ENCODE measurements around the gene ZBTB49.

ZBTB49 gene

GRCh38 chr4:4316150-4316495, 26.1 kb downstream of the ZBTB49 start:
- no peak overlapping the region for H3K4me3 ChIP-seq (ENCODE audit: low read depth, low read length)
- no peak for TF ChIP-seq CTCF (IDR thresholded peaks at IDR 0.05; ENCODE audit: low read depth, low read length, missing control alignments)
- no peak for DNase-seq (ENCODE audit: low read depth)

DNA sequence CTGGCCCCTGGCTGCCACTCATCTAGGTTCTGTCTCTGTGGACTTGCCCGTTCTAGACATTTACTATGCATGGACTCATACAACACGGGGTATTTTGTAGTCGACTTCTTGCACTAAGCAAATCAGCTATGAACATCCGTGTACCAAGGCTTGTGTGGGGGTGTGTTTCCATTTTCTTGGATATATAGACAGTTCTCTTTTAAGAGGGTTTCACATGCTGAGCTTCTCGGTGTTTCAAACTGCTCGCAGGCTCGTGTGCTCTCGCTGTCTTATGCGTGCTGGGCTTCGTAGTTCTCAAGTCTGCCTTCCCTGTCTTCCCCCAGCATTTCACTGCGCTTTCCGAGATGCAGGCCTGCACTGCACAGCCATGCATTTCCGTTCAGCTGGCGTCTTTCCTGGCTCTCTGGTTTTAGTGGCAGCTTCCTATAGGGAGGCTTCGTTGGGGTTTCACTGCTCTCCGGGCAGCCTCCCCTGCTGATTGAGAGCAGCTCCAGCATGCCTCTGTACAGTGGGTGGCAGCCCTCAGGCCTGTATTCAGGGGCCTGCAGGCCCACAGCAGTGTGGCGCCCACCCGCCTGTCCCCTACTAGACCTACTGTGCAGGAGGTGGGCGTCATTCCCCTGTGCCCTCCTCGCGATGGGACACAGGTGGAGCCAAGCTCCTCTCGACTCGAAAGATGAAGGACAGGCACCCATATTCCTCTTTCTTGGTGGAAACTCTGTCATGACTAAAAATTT, 27.6 kb downstream of the ZBTB49 start:
- no peak overlapping the region for H3K4me3 ChIP-seq (ENCODE audit: low read depth, low read length)
- TF ChIP-seq CTCF (IDR thresholded peaks at IDR 0.05; ENCODE audit: low read depth, low read length, missing control alignments): no peak
- no peak for DNase-seq (ENCODE audit: low read depth)

DNA sequence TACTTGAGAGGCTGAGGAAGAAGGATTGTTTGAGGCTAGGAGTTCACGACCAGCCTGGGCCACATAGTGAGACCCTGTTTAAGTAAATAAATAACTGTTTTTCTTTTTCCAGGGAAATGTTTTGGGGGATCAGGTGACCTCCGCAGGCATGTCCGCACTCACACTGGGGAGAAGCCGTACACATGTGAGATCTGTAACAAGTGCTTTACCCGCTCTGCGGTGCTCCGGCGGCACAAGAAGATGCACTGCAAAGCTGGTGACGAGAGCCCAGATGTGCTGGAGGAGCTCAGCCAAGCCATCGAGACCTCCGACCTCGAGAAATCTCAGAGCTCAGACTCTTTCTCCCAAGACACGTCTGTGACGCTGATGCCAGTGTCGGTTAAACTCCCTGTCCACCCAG, 30.5 kb downstream of the ZBTB49 start:
- no peak for TF ChIP-seq CTCF (IDR thresholded peaks at IDR 0.05; ENCODE audit: low read depth, low read length, missing control alignments)

GRCh38 chr4:4320951-4321714, 31.1 kb downstream of the ZBTB49 start:
- DNase-seq (ENCODE audit: low read depth): no peak

More for the DNA sequence above, 30.5 kb downstream of the ZBTB49 start:
- no peak for DNase-seq (ENCODE audit: low read depth)
- H3K4me3 ChIP-seq (ENCODE audit: low read depth, low read length): no peak overlapping the region

GRCh38 chr4:4321951-4322688, 32.1 kb downstream of the ZBTB49 start:
- no peak for TF ChIP-seq CTCF (IDR thresholded peaks at IDR 0.05; ENCODE audit: low read depth, low read length, missing control alignments)
- DNase-seq (ENCODE audit: low read depth): no peak
- H3K4me3 ChIP-seq (ENCODE audit: low read depth, low read length): no peak overlapping the region

More at GRCh38 chr4:4320951-4321714, 31.1 kb downstream of the ZBTB49 start:
- H3K4me3 ChIP-seq (ENCODE audit: low read depth, low read length): no peak overlapping the region
- no peak for TF ChIP-seq CTCF (IDR thresholded peaks at IDR 0.05; ENCODE audit: low read depth, low read length, missing control alignments)

DNA sequence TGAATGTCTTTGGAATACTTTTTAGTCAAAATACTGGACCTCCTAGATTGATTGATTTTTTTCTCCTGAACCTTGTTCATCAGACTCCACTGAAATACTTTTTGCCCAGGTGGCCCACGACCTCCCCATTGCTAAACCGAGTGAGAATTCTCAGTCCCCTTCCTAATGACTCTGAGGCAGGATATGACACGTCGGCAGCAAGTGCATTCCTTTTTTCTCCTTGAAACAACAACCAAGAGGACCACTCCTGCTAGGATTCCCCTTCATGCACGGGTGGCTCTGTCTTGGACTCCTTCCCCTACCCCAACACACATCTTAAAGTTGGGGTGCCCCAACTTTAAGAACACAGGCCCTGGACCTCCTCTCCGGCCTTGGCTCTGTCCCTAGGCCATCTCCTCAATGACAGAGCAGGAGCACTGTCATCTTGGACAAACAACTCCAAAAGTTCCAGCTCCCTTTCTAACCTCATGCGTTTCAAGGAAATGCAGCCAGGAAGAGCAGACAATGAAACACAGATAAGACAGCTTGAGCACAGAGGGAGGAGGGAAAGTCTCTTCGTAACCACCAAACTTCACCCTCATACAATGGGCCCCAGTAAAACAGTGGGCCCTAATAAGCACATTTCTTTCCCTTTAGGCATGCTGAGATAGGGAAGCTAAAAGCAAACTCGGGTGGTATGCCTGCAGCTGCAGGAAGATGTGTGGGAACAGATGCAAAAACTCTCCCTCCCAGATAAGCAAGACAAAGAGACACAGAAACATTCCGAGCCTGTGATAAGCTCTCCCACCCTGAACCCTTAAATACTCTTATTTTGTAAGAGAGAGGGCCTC, 33.9 kb downstream of the ZBTB49 start:
- no peak overlapping the region for H3K4me3 ChIP-seq (ENCODE audit: low read depth, low read length)
- no peak for DNase-seq (ENCODE audit: low read depth)
- TF ChIP-seq CTCF (IDR thresholded peaks at IDR 0.05; ENCODE audit: low read depth, low read length, missing control alignments): no peak
